Mammary epithelial cell (primary cell): ENCODE data around the gene THRAP3.
A peak's percentile ranks its signal among the peaks of the same experiment; 100 is the strongest.

Source experiments
- EZH2 ChIP-seq: IDR thresholded peaks from 2 replicates; pipeline ENCODE4 v1.6.1; 2012; ENCODE audit warnings: low read length, inconsistent platforms, borderline replicate concordance
- TF ChIP-seq, protein P1 (sequence below), 2 donors: IDR thresholded peaks in 1 of 2; conservative IDR thresholded peaks in 1 of 2; 2 replicates each; pipeline ENCODE4 v1.5.1; 2011 to 2012; ENCODE audit warnings: inconsistent platforms in 2 of 2, low read length in 2 of 2, mild to moderate bottlenecking in 2 of 2, control low read depth in 1 of 2, low read depth in 1 of 2; ENCODE audit not compliant: insufficient read depth in 1 of 2; ENCODE audit errors: extremely low read depth in 1 of 2

DNA sequence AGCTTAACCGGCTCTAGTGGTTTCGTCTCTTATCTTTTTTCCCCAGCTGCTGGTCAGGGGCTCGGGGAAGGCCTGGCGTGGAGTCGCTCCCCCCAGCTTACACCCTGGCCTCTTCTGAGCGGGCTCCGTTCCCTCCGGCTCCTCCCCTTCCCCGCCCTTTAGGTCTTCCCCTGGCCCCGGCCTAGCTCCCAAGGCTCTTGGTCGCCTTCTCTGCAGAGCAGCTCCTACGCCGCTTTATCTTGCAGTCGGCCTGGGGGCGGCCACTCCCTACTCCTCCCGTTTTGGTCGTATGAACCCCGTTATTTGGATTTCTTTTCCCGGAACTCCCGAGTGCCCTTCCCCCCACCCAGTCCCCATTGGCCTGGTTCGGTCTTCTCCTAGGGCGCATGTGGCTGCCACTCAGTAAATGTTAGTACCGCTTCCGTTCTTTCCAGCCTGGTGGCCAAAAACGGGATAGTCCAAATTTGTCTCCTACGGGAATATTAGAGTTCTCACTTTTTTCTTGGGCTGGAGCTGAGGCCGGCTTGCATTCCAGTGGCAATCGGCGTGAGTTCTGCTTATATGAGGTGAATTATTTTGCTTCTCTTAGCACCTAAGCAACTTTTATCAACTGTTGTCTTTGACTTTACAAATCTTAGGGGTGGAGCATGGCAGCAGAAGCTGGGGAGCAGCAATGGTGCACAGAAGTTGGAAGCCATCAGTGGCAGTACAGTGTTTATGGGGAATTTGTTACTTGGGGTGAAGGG, 467 bp downstream of the THRAP3 start:
- TF ChIP-seq, protein P1, sequence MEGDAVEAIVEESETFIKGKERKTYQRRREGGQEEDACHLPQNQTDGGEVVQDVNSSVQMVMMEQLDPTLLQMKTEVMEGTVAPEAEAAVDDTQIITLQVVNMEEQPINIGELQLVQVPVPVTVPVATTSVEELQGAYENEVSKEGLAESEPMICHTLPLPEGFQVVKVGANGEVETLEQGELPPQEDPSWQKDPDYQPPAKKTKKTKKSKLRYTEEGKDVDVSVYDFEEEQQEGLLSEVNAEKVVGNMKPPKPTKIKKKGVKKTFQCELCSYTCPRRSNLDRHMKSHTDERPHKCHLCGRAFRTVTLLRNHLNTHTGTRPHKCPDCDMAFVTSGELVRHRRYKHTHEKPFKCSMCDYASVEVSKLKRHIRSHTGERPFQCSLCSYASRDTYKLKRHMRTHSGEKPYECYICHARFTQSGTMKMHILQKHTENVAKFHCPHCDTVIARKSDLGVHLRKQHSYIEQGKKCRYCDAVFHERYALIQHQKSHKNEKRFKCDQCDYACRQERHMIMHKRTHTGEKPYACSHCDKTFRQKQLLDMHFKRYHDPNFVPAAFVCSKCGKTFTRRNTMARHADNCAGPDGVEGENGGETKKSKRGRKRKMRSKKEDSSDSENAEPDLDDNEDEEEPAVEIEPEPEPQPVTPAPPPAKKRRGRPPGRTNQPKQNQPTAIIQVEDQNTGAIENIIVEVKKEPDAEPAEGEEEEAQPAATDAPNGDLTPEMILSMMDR (conservative IDR thresholded peaks at IDR 0.05 in 1 of 2, IDR thresholded peaks at IDR 0.05 in 1 of 2; ENCODE audit: extremely low read depth in 1 of 2, insufficient read depth in 1 of 2, low read depth in 1 of 2, low read length in 2 of 2) = peak; percentile 43 to 56
- no peak for TF ChIP-seq EZH2
